ENCODE results near the gene TEDC1.
A peak's percentile ranks its signal among the peaks of the same experiment; 100 is the strongest.

The TEDC1 gene

DNA sequence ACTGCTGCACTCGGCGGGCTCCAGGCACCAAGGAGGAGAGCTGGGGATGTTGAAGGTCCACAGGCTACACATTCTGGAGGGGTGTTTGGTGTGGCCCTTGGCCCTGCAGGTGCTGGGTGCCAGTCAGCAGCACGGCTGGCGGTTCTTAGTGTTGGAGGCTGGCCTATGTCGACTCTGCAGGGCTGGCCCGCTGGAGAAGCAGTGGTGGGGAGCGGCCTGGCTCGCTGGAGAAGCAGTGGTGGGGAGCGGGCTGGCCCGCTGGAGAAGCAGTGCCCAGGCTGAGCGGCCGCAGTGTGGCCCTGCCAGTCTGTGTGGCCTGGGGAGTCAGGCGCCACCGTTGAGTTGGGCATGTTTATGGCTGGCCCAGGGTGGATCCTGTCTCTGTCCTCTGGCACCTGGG, 44.1 kb upstream of the TEDC1 start:
- no peak overlapping the region for H3K4me3 ChIP-seq (replicated peaks; ENCODE audit: low read depth, low read length)
- TF ChIP-seq, protein P1, sequence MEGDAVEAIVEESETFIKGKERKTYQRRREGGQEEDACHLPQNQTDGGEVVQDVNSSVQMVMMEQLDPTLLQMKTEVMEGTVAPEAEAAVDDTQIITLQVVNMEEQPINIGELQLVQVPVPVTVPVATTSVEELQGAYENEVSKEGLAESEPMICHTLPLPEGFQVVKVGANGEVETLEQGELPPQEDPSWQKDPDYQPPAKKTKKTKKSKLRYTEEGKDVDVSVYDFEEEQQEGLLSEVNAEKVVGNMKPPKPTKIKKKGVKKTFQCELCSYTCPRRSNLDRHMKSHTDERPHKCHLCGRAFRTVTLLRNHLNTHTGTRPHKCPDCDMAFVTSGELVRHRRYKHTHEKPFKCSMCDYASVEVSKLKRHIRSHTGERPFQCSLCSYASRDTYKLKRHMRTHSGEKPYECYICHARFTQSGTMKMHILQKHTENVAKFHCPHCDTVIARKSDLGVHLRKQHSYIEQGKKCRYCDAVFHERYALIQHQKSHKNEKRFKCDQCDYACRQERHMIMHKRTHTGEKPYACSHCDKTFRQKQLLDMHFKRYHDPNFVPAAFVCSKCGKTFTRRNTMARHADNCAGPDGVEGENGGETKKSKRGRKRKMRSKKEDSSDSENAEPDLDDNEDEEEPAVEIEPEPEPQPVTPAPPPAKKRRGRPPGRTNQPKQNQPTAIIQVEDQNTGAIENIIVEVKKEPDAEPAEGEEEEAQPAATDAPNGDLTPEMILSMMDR (IDR thresholded peaks at IDR 0.05; ENCODE audit: low read length, missing control alignments), result no peak
- no peak for DNase-seq (ENCODE audit: low read depth)

DNA sequence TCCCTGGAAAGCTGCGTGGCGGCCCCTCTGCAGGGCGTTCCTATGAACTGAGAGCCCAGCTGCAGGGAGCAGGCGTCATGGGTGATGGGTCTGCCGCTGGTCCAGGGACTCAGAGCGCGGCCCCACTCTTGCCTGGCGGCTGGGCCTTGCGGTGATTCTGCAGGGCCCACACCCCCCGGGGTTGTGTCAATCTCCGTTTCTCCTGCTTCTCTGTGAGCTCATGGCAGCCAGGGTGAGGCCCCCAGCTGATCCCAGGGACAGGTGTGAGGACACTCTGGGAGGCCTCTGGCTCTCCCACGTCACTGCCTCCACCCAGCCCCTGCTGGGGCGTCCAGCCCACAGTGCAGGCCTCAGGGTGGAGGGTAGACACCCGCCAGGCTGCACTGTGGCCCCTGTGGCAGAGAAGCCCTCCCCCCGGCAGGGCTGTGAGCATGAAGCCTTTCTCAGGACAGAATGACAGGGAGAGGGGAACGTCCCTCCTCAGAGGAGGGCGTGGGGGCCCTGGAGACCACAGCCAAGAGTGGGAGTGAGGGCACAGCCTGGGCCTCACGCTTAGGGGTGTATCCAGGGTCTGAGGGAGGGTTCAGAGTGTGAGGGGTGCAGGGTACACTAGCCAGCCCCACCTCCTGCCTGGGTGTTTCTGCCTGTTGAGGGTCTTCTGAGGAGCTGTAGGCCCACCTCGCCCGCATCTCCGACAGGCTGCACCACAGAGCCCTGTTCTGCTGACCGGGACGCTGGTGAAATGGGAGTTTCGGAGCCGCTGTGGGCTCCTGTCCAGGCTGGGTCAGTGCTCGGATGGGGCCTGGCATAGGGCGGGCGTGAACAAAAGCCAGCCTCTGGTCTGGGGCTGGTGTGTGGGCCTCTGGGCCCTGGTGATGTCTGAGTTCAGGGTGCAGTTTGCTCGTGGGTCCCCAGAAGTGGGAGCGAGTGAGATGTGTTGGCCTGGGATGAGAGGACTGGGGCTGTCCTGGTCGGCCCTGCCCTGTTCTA, 43.1 kb upstream of the TEDC1 start:
- no peak for DNase-seq (ENCODE audit: low read depth)
- no peak overlapping the region for H3K4me3 ChIP-seq (replicated peaks; ENCODE audit: low read depth, low read length)
- TF ChIP-seq, protein P1 (IDR thresholded peaks at IDR 0.05; ENCODE audit: low read length, missing control alignments), result no peak

DNA sequence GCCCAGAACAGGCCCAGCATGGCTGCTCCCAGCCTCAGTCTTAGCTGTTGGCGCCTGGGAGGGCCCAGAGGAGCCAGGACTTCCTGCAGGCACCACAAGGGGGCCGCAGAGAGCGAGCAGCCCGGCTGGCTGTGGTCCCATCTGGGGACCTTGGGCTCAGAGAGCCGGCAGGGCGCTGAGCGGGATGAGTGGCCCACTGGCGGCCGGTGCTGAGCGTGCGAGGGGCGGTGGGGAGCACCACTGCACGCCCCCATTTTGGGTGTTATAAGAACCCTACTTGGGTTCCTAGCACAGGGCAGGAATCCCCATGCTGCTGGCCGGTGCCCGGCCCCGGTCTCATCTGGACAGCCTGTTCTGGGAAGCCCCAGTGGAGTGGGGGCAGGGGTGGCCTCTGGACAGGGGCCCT, 42.3 kb upstream of the TEDC1 start:
- DNase-seq (ENCODE audit: low read depth), result peak; percentile 64
- H3K4me3 ChIP-seq (replicated peaks; ENCODE audit: low read depth, low read length), result no peak overlapping the region
- TF ChIP-seq, protein P1 (IDR thresholded peaks at IDR 0.05; ENCODE audit: low read length, missing control alignments), result peak; percentile 79

DNA sequence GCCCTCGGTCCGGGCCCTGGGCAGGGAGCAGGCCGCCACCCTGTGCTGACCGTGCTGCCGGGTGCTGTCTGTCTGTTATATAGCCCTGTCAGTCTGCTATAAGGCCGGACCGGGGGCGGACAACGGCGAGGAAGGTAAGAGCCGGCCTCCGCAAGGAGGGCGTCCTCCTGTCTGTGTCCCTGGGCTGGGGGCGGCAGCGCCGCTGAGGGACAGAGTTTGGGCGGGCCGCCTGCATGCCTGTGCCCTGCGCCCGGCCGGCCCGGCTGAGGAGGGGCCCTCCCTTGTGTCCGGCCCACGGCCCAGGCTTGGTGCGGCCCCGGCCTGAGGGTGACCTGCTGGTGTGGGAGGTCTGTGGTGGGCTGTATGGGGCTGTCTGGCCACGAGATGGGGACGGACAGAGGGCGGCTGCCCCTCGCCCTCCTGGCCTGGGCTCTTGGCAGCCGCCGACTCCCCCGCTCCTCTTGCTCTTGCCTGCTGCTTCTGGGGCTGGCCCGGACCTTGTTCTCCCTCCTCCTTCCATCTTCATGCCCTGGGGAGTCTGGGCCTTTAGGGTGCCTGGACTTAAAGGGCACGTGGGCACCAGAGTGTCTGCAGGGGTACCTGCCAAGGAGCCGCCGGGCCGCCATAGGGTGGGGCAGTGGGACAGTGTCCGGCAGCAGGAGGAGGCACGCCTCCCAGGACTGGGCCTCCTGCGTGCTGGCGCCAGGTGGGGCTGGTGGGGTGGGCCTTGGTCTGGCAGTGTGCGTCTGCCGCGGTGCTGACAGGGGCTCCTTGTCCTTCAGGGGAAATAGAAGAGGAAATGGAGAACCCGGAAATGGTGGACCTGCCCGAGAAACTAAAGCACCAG, 41.5 kb upstream of the TEDC1 start:
- TF ChIP-seq, protein P1 (IDR thresholded peaks at IDR 0.05; ENCODE audit: low read length, missing control alignments), result no peak
- H3K4me3 ChIP-seq (replicated peaks; ENCODE audit: low read depth, low read length), result no peak overlapping the region

DNA sequence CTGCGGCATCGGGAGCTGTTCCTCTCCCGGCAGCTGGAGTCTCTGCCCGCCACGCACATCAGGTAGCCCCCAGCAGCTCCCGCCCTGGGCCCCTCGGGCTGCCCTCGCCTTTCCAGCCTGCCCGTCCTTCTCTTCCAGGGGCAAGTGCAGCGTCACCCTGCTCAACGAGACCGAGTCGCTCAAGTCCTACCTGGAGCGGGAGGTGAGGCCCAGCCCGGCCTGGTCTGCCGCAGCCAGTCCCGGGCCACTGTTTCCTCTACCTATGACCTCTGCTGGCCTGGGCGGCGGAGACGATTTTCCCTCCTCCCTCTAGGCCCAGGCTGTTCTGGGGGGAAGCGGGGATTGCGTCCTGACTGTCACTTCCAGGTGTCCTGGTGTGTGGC, 40.9 kb upstream of the TEDC1 start:
- TF ChIP-seq, protein P1 (IDR thresholded peaks at IDR 0.05; ENCODE audit: low read length, missing control alignments), result no peak
- no peak for DNase-seq (ENCODE audit: low read depth)

More for the DNA sequence above, 41.5 kb upstream of the TEDC1 start:
- no peak for DNase-seq (ENCODE audit: low read depth)

DNA sequence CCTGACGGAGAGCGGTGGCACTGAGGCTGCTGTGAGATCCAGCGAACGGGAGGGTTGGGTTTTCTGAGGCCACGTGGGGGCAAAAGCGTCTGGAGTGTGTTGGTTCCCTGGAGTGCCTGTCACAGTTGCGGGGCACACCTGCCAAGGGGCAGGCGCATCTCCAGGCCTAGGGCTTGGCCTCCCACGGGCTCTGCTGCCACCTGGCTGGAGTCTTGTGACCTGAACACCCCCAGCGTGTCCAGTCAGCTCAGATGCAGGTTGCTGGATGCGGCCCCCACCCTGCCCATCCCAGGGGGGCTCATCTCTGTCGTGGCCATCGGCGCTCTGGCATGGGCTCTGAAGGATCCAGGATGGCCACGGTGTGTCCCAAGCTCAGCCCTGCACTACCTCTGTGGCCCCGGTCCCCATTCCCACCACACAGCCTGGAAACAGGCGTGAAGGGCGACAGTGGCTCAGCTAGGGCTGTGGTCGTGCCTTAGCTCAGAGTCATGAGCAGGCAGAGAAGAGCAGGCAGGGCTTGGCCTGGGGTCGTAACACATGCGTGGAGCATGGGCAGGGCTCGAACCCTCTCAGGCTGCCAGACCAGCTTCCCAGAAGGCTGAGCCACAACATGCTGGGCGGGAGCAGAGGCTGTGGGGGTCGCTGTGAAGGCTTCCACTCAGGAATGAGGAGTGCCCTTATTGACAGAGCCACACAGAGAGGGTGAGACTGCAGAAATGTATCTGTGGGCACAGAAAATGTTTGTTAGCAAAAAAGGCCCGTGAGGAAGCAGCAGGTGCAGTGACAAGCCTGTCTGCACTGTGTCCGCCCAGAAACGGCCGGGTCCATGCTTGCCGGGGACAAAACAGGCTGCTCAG, 40.0 kb upstream of the TEDC1 start:
- no peak overlapping the region for H3K4me3 ChIP-seq (replicated peaks; ENCODE audit: low read depth, low read length)
- DNase-seq (ENCODE audit: low read depth), result no peak
- TF ChIP-seq, protein P1 (IDR thresholded peaks at IDR 0.05; ENCODE audit: low read length, missing control alignments), result no peak

More for the DNA sequence above, 40.9 kb upstream of the TEDC1 start:
- no peak overlapping the region for H3K4me3 ChIP-seq (replicated peaks; ENCODE audit: low read depth, low read length)
